Sigmoid colon (tissue), 4 donors: ENCODE measurements around the gene ZNF654.

Source experiments
- POLR2AphosphoS5 ChIP-seq, 4 donors: sonication (generic); formaldehyde crosslinking; IDR thresholded peaks; one replicate each; pipeline ENCODE4 v1.6.1; 2017; ENCODE audit warnings: antibody characterized with exemption in 4 of 4
- TF ChIP-seq, protein P1 (sequence below), 4 experiments: fragments of 450-650 bp in 3 of 4; fragments of 200-600 bp in 1 of 4; IDR thresholded peaks; one replicate each; pipeline ENCODE4 v1.5.1; 2016 to 2019; ENCODE audit warnings: antibody characterized with exemption in 4 of 4, mild to moderate bottlenecking in 3 of 4, moderate library complexity in 2 of 4

DNA sequence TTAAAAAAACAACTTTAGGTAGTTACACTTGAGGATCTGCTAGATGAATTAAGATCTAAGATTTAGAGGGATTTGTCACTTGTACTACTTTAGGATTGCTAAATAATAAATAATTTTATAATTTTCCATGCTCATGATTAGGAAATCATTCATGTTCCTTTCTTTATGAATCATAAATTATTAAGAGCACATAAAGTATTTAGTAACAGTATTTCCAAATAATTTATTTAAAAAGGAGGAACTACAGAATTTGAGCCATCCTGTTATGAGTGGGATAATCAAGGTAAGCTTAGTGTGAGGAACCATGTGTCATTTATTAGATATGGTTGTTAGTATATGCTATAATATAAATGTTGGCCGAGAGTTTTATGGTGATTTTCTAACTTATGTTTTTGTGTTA lies 53.2 kb downstream of the ZNF654 start:
- TF ChIP-seq, protein P1, sequence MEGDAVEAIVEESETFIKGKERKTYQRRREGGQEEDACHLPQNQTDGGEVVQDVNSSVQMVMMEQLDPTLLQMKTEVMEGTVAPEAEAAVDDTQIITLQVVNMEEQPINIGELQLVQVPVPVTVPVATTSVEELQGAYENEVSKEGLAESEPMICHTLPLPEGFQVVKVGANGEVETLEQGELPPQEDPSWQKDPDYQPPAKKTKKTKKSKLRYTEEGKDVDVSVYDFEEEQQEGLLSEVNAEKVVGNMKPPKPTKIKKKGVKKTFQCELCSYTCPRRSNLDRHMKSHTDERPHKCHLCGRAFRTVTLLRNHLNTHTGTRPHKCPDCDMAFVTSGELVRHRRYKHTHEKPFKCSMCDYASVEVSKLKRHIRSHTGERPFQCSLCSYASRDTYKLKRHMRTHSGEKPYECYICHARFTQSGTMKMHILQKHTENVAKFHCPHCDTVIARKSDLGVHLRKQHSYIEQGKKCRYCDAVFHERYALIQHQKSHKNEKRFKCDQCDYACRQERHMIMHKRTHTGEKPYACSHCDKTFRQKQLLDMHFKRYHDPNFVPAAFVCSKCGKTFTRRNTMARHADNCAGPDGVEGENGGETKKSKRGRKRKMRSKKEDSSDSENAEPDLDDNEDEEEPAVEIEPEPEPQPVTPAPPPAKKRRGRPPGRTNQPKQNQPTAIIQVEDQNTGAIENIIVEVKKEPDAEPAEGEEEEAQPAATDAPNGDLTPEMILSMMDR (IDR thresholded peaks at IDR 0.05): no peak
- no peak for TF ChIP-seq POLR2AphosphoS5 (IDR thresholded peaks at IDR 0.05)
